Glutamatergic neuron (in vitro differentiated cells): ENCODE data around the gene F5. TPM values are rescaled to one million over a fixed set of nuclear protein-coding genes. Genes with fewer than 3 reads are reported as not detected.

ENCODE experiments used
- DNase-seq: peaks from one replicate; pipeline ENCODE4 v3.0.0; 2022
- H3K27ac Mint-ChIP-seq: one replicate; pipeline ENCODE4 v1.8.0; 2020; ENCODE audit warnings: mild to moderate bottlenecking, mixed read lengths, inconsistent platforms; ENCODE audit not compliant: unreplicated experiment
- H3K27me3 Mint-ChIP-seq: one replicate; pipeline ENCODE4 v1.8.0; 2020; ENCODE audit warnings: mild to moderate bottlenecking, moderate library complexity, mixed read lengths, inconsistent platforms; ENCODE audit not compliant: unreplicated experiment
- H3K36me3 Mint-ChIP-seq: one replicate; pipeline ENCODE4 v1.8.0; 2020; ENCODE audit warnings: mild to moderate bottlenecking, mixed read lengths, inconsistent platforms; ENCODE audit not compliant: unreplicated experiment
- H3K4me1 Mint-ChIP-seq: one replicate; pipeline ENCODE4 v1.8.0; 2020; ENCODE audit warnings: mild to moderate bottlenecking, low read depth, mixed read lengths, inconsistent platforms; ENCODE audit not compliant: unreplicated experiment
- H3K4me3 Mint-ChIP-seq: one replicate; pipeline ENCODE4 v1.8.0; 2020; ENCODE audit warnings: mild to moderate bottlenecking, mixed read lengths, inconsistent platforms; ENCODE audit not compliant: unreplicated experiment
- H3K9me3 Mint-ChIP-seq: one replicate; pipeline ENCODE4 v1.8.0; 2020; ENCODE audit warnings: mild to moderate bottlenecking, moderate library complexity, mixed read lengths, inconsistent platforms; ENCODE audit not compliant: unreplicated experiment
- CTCF ChIP-seq: fragments of 200-600 bp; sonication (generic); IDR thresholded peaks from one replicate; pipeline ENCODE4 v1.5.0; 2021; ENCODE audit not compliant: partially characterized antibody, unreplicated experiment
- total RNA-seq: library from RNA; stranded (reverse); fragmentation: NEBNext Ultra II Directional; extraction: Animal tissue kit (Norgen Biotek cat#: 25700); gene quantifications from one replicate; pipeline ENCODE4 v1.2.1, GENCODE V29; 2021; ENCODE audit not compliant: unreplicated experiment

The F5 gene
- total RNA-seq, 1 donor from 2014 or later: not detected

GRCh38 chr1:169624912-169625311 lies 38.6 kb upstream of the F5 start:
- no peak for DNase-seq
- H3K27ac Mint-ChIP-seq: no peak overlapping the region
- no peak overlapping the region for H3K4me3 Mint-ChIP-seq
- TF ChIP-seq CTCF: no peak
- no peaks in the 10 kb centered on the region for H3K36me3 Mint-ChIP-seq
- peaks cover 2% of the 10 kb centered on the region for H3K9me3 Mint-ChIP-seq
- H3K4me1 Mint-ChIP-seq: no peaks in the 10 kb centered on the region
- H3K27me3 Mint-ChIP-seq: peaks cover 4% of the 10 kb centered on the region

GRCh38 chr1:169624122-169624521 lies 37.8 kb upstream of the F5 start:
- H3K4me1 Mint-ChIP-seq: no peaks in the 10 kb centered on the region
- TF ChIP-seq CTCF: no peak
- H3K9me3 Mint-ChIP-seq: peaks cover 2% of the 10 kb centered on the region
- H3K4me3 Mint-ChIP-seq: no peak overlapping the region
- no peak overlapping the region for H3K27ac Mint-ChIP-seq
- H3K36me3 Mint-ChIP-seq: no peaks in the 10 kb centered on the region
- no peak for DNase-seq
- peaks cover 4% of the 10 kb centered on the region for H3K27me3 Mint-ChIP-seq

GRCh38 chr1:169623132-169623926 lies 37.0 kb upstream of the F5 start:
- no peaks in the 10 kb centered on the region for H3K4me1 Mint-ChIP-seq
- TF ChIP-seq CTCF: no peak
- no peak for DNase-seq

GRCh38 chr1:169620565-169620964 lies 34.3 kb upstream of the F5 start:
- Mint-ChIP-seq H3K4me3 (no peak overlapping the region), H3K9me3 (peaks cover 2% of the 10 kb centered on the region), H3K27me3 (peaks cover 2% of the 10 kb centered on the region), H3K27ac (no peak overlapping the region), H3K36me3 (no peaks in the 10 kb centered on the region), H3K4me1 (no peaks in the 10 kb centered on the region)
- DNase-seq: no peak
- no peak for TF ChIP-seq CTCF

More at GRCh38 chr1:169623132-169623926, 37.0 kb upstream of the F5 start:
- Mint-ChIP-seq H3K4me3 (no peak overlapping the region), H3K27me3 (peaks cover 4% of the 10 kb centered on the region), H3K9me3 (peaks cover 2% of the 10 kb centered on the region), H3K36me3 (no peaks in the 10 kb centered on the region), H3K27ac (no peak overlapping the region)

GRCh38 chr1:169618367-169618766 lies 32.1 kb upstream of the F5 start:
- H3K4me1 Mint-ChIP-seq: no peaks in the 10 kb centered on the region
- no peak for DNase-seq
- no peak for TF ChIP-seq CTCF
- no peak overlapping the region for H3K4me3 Mint-ChIP-seq
- H3K36me3 Mint-ChIP-seq: no peaks in the 10 kb centered on the region
- H3K9me3 Mint-ChIP-seq: peaks cover 2% of the 10 kb centered on the region
- peaks cover 3% of the 10 kb centered on the region for H3K27me3 Mint-ChIP-seq
- H3K27ac Mint-ChIP-seq: no peak overlapping the region
